HS-27A (cell line): ENCODE results near the gene SLC2A4RG.
A peak's percentile ranks its signal among the peaks of the same experiment; 100 is the strongest.

ENCODE experiments used
- DNase-seq: peaks from one replicate; pipeline ENCODE4 v3.0.0-alpha.2; 2012; ENCODE audit warnings: low read depth, missing footprints

SLC2A4RG gene

DNA sequence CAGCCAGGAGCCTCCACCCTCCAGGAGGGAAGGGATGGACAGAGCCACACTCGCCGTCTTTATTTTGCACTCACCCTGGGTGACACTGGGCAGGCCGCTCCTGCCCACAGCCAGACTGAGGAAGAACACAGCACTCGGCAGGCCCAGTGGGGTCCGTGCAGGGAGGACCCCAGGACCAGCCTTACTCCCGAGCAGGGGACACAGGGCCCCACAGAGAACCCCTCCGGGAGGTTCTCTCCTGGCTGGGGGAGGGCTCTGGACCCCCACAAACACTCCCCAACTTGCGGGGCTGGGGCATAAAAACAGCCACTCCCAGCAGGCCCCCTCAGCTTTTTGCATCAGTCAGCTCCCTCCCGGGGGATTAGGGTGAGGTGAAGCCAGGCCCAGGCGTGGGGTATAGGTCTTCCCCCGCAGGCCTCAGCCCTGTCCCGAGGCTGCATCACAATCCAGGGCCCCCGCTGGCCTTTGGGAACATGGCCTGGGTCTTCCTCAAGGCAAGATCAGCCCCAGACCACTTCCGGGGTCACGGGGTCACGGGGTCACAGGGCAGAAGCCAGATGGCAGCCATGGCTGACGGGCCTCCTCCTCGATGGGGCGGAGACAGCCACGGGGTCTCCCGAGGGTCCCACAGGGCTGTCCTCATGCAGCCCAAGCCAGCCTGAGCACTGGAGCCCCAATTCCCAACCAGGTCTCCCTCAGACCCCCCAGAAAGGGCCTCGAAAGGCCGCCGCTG, 39.9 kb upstream of the SLC2A4RG start:
- DNase-seq = no peak

GRCh38 chr20:63700199-63701050, 39.2 kb upstream of the SLC2A4RG start:
- no peak for DNase-seq

GRCh38 chr20:63701051-63701328, 38.6 kb upstream of the SLC2A4RG start:
- no peak for DNase-seq

- no peak for DNase-seq
Measured at GRCh38 chr20:63701329-63702035, 38.1 kb upstream of the SLC2A4RG start.

- DNase-seq = no peak
Measured at GRCh38 chr20:63702036-63702665, 37.4 kb upstream of the SLC2A4RG start.

DNA sequence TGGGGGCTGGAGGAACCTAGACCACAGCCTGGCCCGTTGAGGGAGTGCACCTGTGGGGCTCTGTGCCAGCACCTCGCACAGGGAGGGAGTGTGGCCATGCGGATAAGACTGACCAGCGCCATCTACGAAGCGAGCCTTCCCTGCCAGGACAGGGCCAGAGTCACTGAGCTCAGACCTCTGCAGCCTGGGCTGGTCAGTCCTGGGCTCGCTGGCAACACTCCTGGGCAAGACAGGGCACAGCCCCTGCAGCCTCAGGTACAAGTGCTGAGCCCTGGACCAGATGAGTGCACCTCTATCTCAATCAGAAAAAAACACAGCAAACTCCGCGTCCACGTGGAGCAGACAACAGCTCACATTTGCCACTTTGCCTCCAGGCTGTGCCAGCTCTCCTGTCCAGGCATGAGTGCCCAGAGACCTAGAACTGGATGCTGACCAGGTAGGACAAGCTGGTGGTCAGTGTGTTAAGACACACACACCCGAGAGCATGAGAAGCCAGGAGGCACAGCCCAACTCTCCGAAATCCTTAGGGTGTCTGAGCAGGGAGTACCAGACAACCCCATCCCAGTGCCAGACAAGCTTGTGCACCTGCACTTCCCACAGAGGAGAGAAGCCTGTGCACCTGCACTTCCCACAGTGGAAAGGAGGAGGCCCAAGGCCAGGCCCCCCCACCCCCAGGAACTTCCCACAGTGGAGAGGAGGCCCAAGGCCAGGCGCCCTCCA, 36.7 kb upstream of the SLC2A4RG start:
- DNase-seq = no peak

GRCh38 chr20:63703471-63703975, 36.1 kb upstream of the SLC2A4RG start:
- no peak for DNase-seq

GRCh38 chr20:63703976-63704748, 35.4 kb upstream of the SLC2A4RG start:
- DNase-seq = no peak

DNA sequence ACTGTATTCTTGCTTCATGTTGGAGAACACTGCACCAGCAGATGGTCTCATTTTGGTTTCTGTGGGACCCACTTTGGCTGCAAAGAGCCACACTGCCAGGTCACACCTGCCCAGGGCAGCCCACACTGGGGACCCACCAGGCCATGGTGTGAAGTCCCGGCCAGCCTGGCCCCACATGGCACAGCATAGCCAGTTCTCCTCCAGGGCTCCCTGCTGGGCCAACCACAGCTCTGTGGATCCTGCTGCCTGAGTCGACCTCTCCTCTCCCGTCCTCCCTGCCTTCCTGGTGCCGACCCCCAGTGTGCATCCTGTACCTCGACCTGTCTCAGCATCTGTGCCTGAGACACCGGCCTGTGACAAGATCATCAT, 34.8 kb upstream of the SLC2A4RG start:
- no peak for DNase-seq

- no peak for DNase-seq
Measured at GRCh38 chr20:63705232-63706026, 34.1 kb upstream of the SLC2A4RG start.

DNA sequence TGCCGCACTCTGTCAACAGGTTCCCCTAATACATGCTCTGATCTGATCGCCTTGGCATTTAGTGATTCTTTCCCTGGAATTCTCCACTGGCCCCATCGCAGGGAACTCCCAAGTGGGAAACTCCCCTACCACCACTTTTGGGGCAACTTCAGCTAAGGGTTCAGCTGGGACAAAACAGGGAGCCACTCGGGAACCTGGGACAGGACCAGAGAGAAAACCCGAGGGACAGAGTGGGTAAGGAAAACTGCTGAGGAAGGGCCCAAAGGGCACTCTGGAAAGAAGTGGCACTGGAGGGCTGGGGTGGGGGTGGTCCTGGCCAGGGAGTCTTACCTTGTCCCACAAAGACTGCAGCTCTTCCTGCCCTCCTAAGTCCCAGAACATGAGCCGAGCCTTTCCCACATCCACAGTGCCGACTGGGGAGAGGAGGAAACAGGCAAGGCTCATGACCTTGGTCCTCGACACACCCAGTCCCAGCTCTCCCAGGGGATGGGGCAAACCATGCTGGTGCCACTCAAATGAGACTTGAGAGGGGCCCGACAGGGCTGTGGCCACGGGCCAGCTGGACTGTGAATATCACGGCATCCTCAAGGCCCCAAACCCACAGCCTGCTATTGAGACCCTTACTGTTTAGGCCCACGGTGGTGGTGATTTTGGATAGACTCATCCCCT, 33.4 kb upstream of the SLC2A4RG start:
- DNase-seq = no peak

DNA sequence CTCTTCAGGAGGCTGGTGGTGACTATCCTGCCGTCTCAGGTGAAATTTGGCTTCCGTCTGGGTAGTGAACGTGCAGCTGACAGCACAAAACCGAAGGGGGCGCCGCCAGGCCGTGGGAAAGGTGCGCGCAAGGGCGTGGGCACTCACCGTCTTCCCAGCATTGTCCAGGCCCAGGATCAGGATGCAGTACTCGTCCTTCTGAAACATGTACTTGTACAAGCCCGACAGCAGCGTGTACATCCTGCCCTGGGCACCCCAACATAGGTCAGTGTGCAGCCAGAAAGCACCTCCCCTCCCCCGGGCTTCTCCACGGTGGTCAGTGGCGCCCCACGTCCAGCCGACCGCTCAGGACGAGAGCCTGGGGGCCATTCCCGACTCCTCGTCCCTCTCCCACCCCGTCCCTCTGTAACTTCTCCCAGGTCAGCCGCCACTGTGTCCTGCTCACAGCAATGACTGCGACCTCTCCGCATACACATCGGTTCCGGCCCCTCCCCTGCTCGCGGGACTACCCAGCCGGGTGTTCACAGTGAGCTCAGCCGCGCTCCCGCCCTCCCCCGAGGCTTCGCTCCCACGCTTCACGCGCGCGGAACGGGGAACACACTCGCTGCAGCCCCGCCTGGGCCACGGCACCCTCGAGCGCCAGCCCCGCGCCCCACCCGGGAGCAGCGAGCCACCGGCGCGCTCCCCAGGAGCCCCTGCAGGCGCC, 32.6 kb upstream of the SLC2A4RG start:
- no peak for DNase-seq

- DNase-seq = peak; percentile 48
Measured at GRCh38 chr20:63707558-63708300, 31.8 kb upstream of the SLC2A4RG start, which contains the start of the genes ARFRP1 and ZGPAT. TSS of gene ARFRP1 (minus strand) at chr20:63707976. CDS start at chr20:63707091, 885 bp downstream. TSS of gene ZGPAT (plus strand) at chr20:63708039. CDS start at chr20:63708581, 542 bp downstream.

DNA sequence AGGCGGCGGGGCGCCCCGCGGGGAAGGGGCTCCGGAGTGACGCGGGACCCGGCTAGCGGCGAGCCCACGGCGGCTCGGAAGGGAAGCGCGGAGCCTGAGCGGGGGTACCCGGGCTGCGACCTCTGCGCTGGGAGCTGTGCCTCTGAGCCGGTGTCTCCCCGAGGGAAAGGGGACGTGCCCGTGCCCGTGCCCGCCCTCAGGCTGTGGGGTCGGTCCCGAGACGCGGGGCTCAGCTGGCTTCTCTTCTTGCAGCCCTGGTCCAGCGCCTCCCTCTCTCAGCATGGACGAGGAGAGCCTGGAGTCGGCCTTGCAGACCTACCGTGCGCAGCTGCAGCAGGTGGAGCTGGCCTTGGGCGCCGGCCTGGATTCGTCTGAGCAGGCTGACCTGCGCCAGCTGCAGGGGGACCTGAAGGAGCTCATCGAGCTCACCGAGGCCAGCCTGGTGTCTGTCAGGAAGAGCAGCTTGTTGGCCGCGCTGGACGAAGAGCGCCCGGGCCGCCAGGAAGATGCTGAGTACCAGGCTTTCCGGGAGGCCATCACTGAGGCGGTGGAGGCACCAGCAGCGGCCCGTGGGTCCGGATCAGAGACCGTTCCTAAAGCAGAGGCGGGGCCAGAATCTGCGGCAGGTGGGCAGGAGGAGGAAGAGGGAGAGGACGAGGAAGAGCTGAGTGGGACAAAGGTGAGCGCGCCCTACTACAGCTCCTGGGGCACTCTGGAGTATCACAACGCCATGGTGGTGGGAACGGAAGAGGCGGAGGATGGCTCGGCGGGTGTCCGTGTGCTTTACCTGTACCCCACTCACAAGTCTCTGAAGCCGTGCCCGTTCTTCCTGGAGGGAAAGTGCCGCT, 31.1 kb upstream of the SLC2A4RG start:
- no peak for DNase-seq

DNA sequence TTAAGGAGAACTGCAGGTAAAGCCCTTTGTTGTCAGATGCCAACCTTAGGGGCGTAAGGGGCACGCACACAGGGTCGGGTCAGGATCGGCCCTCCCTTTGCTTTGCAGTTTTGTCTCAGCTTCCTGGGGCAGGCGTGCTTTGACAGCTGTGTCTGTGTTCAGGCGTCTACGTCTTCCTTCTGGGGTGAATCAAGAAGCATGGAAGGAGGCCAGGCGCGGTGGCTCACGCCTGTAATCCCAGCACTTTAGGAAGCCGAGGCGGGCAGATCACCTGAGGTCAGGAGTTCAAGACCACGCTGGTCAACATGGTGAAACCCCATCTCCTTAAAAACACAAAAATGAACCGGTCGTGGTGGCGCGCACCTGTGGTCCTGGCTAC, 30.4 kb upstream of the SLC2A4RG start:
- no peak for DNase-seq

- no peak for DNase-seq
Measured at GRCh38 chr20:63711085-63711645, 28.4 kb upstream of the SLC2A4RG start.

GRCh38 chr20:63712191-63712590, 27.4 kb upstream of the SLC2A4RG start:
- no peak for DNase-seq
